ENCODE results near the gene CLEC4M.

DNA sequence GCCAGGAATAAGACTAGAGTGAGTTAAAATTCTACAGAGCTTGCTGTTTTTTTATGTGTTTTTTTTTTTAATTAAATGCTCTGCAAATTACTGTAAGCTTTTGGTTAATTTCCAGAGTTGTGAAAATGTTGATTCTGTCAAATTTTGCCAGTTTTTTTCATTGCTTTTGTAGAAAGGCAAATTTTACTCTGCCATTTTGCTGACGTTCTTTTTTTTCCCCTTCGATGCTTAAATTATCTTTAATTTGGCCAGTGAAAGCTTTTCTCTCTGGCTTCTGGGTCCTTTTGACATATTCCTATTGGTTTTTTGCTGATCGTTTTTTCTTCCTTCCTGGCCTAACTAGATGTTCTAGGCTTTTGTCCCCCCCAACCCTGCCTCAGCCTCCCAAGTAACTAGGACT lies 43.2 kb downstream of the CLEC4M start:
- TF ChIP-seq, protein P1, sequence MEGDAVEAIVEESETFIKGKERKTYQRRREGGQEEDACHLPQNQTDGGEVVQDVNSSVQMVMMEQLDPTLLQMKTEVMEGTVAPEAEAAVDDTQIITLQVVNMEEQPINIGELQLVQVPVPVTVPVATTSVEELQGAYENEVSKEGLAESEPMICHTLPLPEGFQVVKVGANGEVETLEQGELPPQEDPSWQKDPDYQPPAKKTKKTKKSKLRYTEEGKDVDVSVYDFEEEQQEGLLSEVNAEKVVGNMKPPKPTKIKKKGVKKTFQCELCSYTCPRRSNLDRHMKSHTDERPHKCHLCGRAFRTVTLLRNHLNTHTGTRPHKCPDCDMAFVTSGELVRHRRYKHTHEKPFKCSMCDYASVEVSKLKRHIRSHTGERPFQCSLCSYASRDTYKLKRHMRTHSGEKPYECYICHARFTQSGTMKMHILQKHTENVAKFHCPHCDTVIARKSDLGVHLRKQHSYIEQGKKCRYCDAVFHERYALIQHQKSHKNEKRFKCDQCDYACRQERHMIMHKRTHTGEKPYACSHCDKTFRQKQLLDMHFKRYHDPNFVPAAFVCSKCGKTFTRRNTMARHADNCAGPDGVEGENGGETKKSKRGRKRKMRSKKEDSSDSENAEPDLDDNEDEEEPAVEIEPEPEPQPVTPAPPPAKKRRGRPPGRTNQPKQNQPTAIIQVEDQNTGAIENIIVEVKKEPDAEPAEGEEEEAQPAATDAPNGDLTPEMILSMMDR (IDR thresholded peaks at IDR 0.05) = no peak
- TF ChIP-seq POLR2A (IDR thresholded peaks at IDR 0.05) = no peak
